GM21619 (cell line): ENCODE results near the gene CD40.

Experiments
- ATAC-seq: cut with Tn5 transposase; IDR thresholded peaks from one replicate; pipeline ENCODE4 v1.9.1; 2021; ENCODE audit not compliant: unreplicated experiment

The CD40 gene

GRCh38 chr20:46171476-46171875 lies 53.4 kb downstream of the CD40 start:
- ATAC-seq = no peak

GRCh38 chr20:46171909-46172308 lies 53.8 kb downstream of the CD40 start:
- no peak for ATAC-seq

GRCh38 chr20:46172455-46172854 lies 54.3 kb downstream of the CD40 start:
- ATAC-seq = no peak

- ATAC-seq = no peak
These were observed 54.9 kb downstream of the CD40 start for GRCh38 chr20:46172961-46173536.

GRCh38 chr20:46173652-46174468 lies 55.7 kb downstream of the CD40 start:
- ATAC-seq = no peak

- ATAC-seq = no peak
These were observed 56.5 kb downstream of the CD40 start for GRCh38 chr20:46174469-46175126.

GRCh38 chr20:46175127-46175494 lies 57.0 kb downstream of the CD40 start:
- ATAC-seq = no peak

GRCh38 chr20:46176739-46177378 lies 58.7 kb downstream of the CD40 start:
- no peak for ATAC-seq

GRCh38 chr20:46177768-46178167 lies 59.7 kb downstream of the CD40 start:
- ATAC-seq = no peak

- ATAC-seq = no peak
These were observed 60.8 kb downstream of the CD40 start for GRCh38 chr20:46178891-46179290.
